Peyer's patch (tissue), 4 donors: ENCODE measurements around the gene SLC6A16. TPM values are rescaled to one million over a fixed set of nuclear protein-coding genes. Genes with fewer than 3 reads are reported as not detected.
A peak's percentile ranks its signal among the peaks of the same experiment; 100 is the strongest.
"Not testable (repeated sequence)": the region's sequence is repeated elsewhere in the genome, so short reads cannot be mapped to it uniquely, and the experiment has no call there.

Experiments used
- DNase-seq, 3 donors: peaks; one replicate each; pipeline ENCODE4 v3.0.0-alpha.2; 2017 to 2019
- H3K27ac ChIP-seq, 4 donors: fragments of 200-600 bp; sonication (generic); one replicate each; pipeline ENCODE4 v1.5.1; 2016 to 2019
- H3K27me3 ChIP-seq, 2 donors: fragments of 200-600 bp; sonication (generic); one replicate each; pipeline ENCODE4 v1.5.1; 2019
- H3K36me3 ChIP-seq, 3 donors: fragments of 200-600 bp; sonication (generic); one replicate each; pipeline ENCODE4 v1.5.1; 2016 to 2019
- H3K4me1 ChIP-seq, 4 donors: fragments of 200-600 bp; sonication (generic); one replicate each; pipeline ENCODE4 v1.5.1; 2016 to 2019
- H3K4me3 ChIP-seq, 4 donors: fragments of 200-600 bp; sonication (generic); 1 replicate in 3 of 4; 2 replicates in 1 of 4; pipeline ENCODE4 v1.5.1; 2016 to 2019; ENCODE audit warnings: mild to moderate bottlenecking in 1 of 4
- H3K9me3 ChIP-seq, 4 donors: fragments of 200-600 bp; sonication (generic); one replicate each; pipeline ENCODE4 v1.5.1; 2016 to 2019; ENCODE audit warnings: mild to moderate bottlenecking in 1 of 4
- CTCF ChIP-seq, 6 experiments: fragments of 450-650 bp in 4 of 6; fragments of 200-600 bp in 2 of 6; sonication (generic) in 1 of 6; IDR thresholded peaks; one replicate each; pipeline ENCODE4 v1.5.1; 2017 to 2019; ENCODE audit warnings: antibody characterized with exemption in 6 of 6, mild to moderate bottlenecking in 3 of 6, moderate library complexity in 1 of 6
- POLR2A ChIP-seq, 2 donors: fragments of 450-650 bp; IDR thresholded peaks; one replicate each; pipeline ENCODE4 v1.5.1; 2017; ENCODE audit warnings: antibody characterized with exemption in 2 of 2, mild to moderate bottlenecking in 2 of 2, moderate library complexity in 2 of 2
- total RNA-seq, 4 donors: library from RNA; depleted of rRNA; stranded (reverse); fragments of >200 nt; gene quantifications; one replicate each; pipeline ENCODE4 v1.1.0, GENCODE V29; 2016

Gene SLC6A16
- total RNA-seq, 4 donors from 2014 or later, result 0.27 to 5.8 TPM; not detected in 2

- no peak overlapping the region for H3K4me3 ChIP-seq
- peak overlapping the region in 1 of 4 donors; percentile 89 for H3K27ac ChIP-seq
- peak in 2 of 3 donors; percentile 72 to 76 for DNase-seq
- H3K36me3 ChIP-seq, result no peaks in the 10 kb centered on the region
- H3K9me3 ChIP-seq, result no peaks in the 10 kb centered on the region
- H3K27me3 ChIP-seq, result no peaks in the 10 kb centered on the region
- TF ChIP-seq CTCF (IDR thresholded peaks at IDR 0.05) (no peak), POLR2A (IDR thresholded peaks at IDR 0.05) (no peak)
- peaks cover 0 to 18% (median 6%) of the 10 kb centered on the region in 4 donors for H3K4me1 ChIP-seq
Measured at GRCh38 chr19:49331616-49332055, 6.6 kb upstream of the SLC6A16 start.

GRCh38 chr19:49331187-49331586, 6.2 kb upstream of the SLC6A16 start:
- peak in 1 of 3 donors; percentile 22 for DNase-seq
- H3K36me3 ChIP-seq, H3K4me3 ChIP-seq, H3K27me3 ChIP-seq, H3K9me3 ChIP-seq: not testable (repeated sequence)
- peaks cover 0 to 18% (median 6%) of the 10 kb centered on the region in 4 donors for H3K4me1 ChIP-seq
- H3K27ac ChIP-seq, result peak overlapping the region in 2 of 4 donors; percentile 31 to 89

GRCh38 chr19:49328741-49329140, 3.8 kb upstream of the SLC6A16 start:
- H3K4me1 ChIP-seq, result peaks cover 0 to 17% (median 6%) of the 10 kb centered on the region in 4 donors
- H3K9me3 ChIP-seq, result no peaks in the 10 kb centered on the region
- H3K4me3 ChIP-seq, result no peak overlapping the region
- TF ChIP-seq POLR2A (IDR thresholded peaks at IDR 0.05) (no peak), CTCF (IDR thresholded peaks at IDR 0.05) (no peak)
- peak overlapping the region in 2 of 4 donors; percentile 58 to 89 for H3K27ac ChIP-seq
- no peaks in the 10 kb centered on the region for H3K27me3 ChIP-seq
- H3K36me3 ChIP-seq, result no peaks in the 10 kb centered on the region
- DNase-seq, result no peak

- Histone ChIP-seq H3K4me1 (peaks cover 0 to 13% (median 3%) of the 10 kb centered on the region in 4 donors), H3K36me3 (no peaks in the 10 kb centered on the region), H3K9me3 (no peaks in the 10 kb centered on the region), H3K4me3 (no peak overlapping the region), H3K27ac (peak overlapping the region in 2 of 4 donors; percentile 58 to 89), H3K27me3 (no peaks in the 10 kb centered on the region)
- peak in 1 of 3 donors; percentile 71 for DNase-seq
- TF ChIP-seq CTCF (IDR thresholded peaks at IDR 0.05), result peak; percentile 10 to 73 (median 68)
- TF ChIP-seq POLR2A (IDR thresholded peaks at IDR 0.05), result no peak
Measured at GRCh38 chr19:49327878-49328544, 3.0 kb upstream of the SLC6A16 start.

GRCh38 chr19:49326165-49326704, 1.2 kb upstream of the SLC6A16 start:
- Histone ChIP-seq H3K36me3 (no peaks in the 10 kb centered on the region), H3K27ac (peak overlapping the region in 2 of 4 donors; percentile 41 to 89), H3K27me3 (no peaks in the 10 kb centered on the region), H3K9me3 (no peaks in the 10 kb centered on the region), H3K4me3 (no peak overlapping the region), H3K4me1 (peaks cover 0 to 13% (median 0%) of the 10 kb centered on the region in 4 donors)
- DNase-seq, result no peak
- no peak for TF ChIP-seq POLR2A (IDR thresholded peaks at IDR 0.05)
- TF ChIP-seq CTCF (IDR thresholded peaks at IDR 0.05), result no peak

- H3K4me3 ChIP-seq, H3K27me3 ChIP-seq, H3K9me3 ChIP-seq, H3K36me3 ChIP-seq, DNase-seq: not testable (repeated sequence)
- Histone ChIP-seq H3K4me1 (peaks cover 0 to 13% (median 0%) of the 10 kb centered on the region in 4 donors), H3K27ac (peak overlapping the region in 2 of 4 donors; percentile 41 to 89)
Measured at GRCh38 chr19:49325756-49326155, 765 bp upstream of the SLC6A16 start.
